Liver (tissue), 9 donors: Measurements from ENCODE around the gene SEMA4D. TPM values are rescaled to one million over a fixed set of nuclear protein-coding genes. Genes with fewer than 3 reads are reported as not detected.

Experiments
- DNase-seq: peaks from one replicate; pipeline ENCODE4 v3.0.0-alpha.2; 2017; ENCODE audit warnings: low spot score
- H3K27ac ChIP-seq, 2 donors: one replicate each; pipeline ENCODE4 v1.7.0; 2013; ENCODE audit warnings: inconsistent platforms in 2 of 2, low read length in 2 of 2, control low read depth in 1 of 2, low read depth in 1 of 2, mild to moderate bottlenecking in 1 of 2
- H3K27me3 ChIP-seq, 4 donors: one replicate each; pipeline versions ENCODE4 v1.6.1 to v1.7.0; 2013; ENCODE audit warnings: low read length in 3 of 4, inconsistent platforms in 1 of 4, mild to moderate bottlenecking in 1 of 4, moderate library complexity in 1 of 4; ENCODE audit not compliant: control insufficient read depth in 4 of 4, insufficient read depth in 4 of 4
- H3K36me3 ChIP-seq, 4 donors: one replicate each; pipeline versions ENCODE4 v1.6.1 to v1.7.0; 2013; ENCODE audit warnings: low read length in 3 of 4, mild to moderate bottlenecking in 3 of 4, low read depth in 1 of 4, moderate library complexity in 1 of 4; ENCODE audit not compliant: control insufficient read depth in 4 of 4, insufficient read depth in 3 of 4
- H3K4me1 ChIP-seq, 4 donors: one replicate each; pipeline versions ENCODE4 v1.6.1 to v1.7.0; 2013; ENCODE audit warnings: low read length in 3 of 4, mild to moderate bottlenecking in 3 of 4, moderate library complexity in 1 of 4; ENCODE audit not compliant: control insufficient read depth in 4 of 4, insufficient read depth in 4 of 4
- H3K4me3 ChIP-seq, 3 donors: one replicate each; pipeline versions ENCODE4 v1.6.1 to v1.7.0; 2013; ENCODE audit warnings: low read length in 3 of 3, control low read depth in 1 of 3, low read depth in 1 of 3, mild to moderate bottlenecking in 1 of 3
- H3K9ac ChIP-seq, 2 donors: one replicate each; pipeline ENCODE4 v1.7.0; 2013; ENCODE audit warnings: low read length in 2 of 2, mild to moderate bottlenecking in 2 of 2, moderate library complexity in 2 of 2, control low read depth in 1 of 2, low read depth in 1 of 2
- H3K9me3 ChIP-seq, 4 donors: one replicate each; pipeline versions ENCODE4 v1.6.1 to v1.7.0; 2013; ENCODE audit warnings: low read length in 3 of 4; ENCODE audit not compliant: control insufficient read depth in 4 of 4
- ATF3 ChIP-seq: IDR thresholded peaks from 2 replicates; pipeline ENCODE4 v1.6.1; 2016; ENCODE audit warnings: antibody characterized with exemption
- EGR1 ChIP-seq, 2 donors: IDR thresholded peaks; 2 replicates each; pipeline ENCODE4 v1.6.1; 2016 to 2018; ENCODE audit warnings: antibody characterized with exemption in 2 of 2, low read depth in 2 of 2
- FOXA2 ChIP-seq: IDR thresholded peaks from 2 replicates; pipeline ENCODE4 v1.6.1; 2016; ENCODE audit warnings: antibody characterized with exemption
- GABPA ChIP-seq, 2 donors: IDR thresholded peaks in 1 of 2; conservative IDR thresholded peaks in 1 of 2; 2 replicates each; pipeline ENCODE4 v1.6.1; 2016; ENCODE audit warnings: antibody characterized with exemption in 2 of 2, mild to moderate bottlenecking in 1 of 2, moderate library complexity in 1 of 2
- HNF4G ChIP-seq: IDR thresholded peaks from 2 replicates; pipeline ENCODE4 v1.6.1; 2016; ENCODE audit warnings: antibody characterized with exemption
- JUND ChIP-seq, 2 donors: IDR thresholded peaks; 2 replicates each; pipeline ENCODE4 v1.6.1; 2016; ENCODE audit warnings: antibody characterized with exemption in 2 of 2
- MAX ChIP-seq: IDR thresholded peaks from 2 replicates; pipeline ENCODE4 v1.6.1; 2016; ENCODE audit warnings: antibody characterized with exemption
- NR2F2 ChIP-seq: IDR thresholded peaks from 2 replicates; pipeline ENCODE4 v1.6.1; 2016; ENCODE audit warnings: antibody characterized with exemption
- SP1 ChIP-seq: IDR thresholded peaks from 2 replicates; pipeline ENCODE4 v1.6.1; 2018; ENCODE audit warnings: antibody characterized with exemption, mild to moderate bottlenecking
- YY1 ChIP-seq: IDR thresholded peaks from 2 replicates; pipeline ENCODE4 v1.6.1; 2016; ENCODE audit warnings: antibody characterized with exemption, mild to moderate bottlenecking
- WGBS: extraction: QIAGEN DNeasy Blood & Tissue Kit; methylation state at CpG from one replicate; pipeline ENCODE4 v1.1.7; 2013; 5-methylcytosine and 5-hydroxymethylcytosine counted together
- polyA plus RNA-seq, 2 donors: library from polyadenylated mRNA; stranded (reverse) in 1 of 2; unstranded in 1 of 2; fragments of 200-250 nt in 1 of 2; fragments of >200 nt in 1 of 2; fragmentation: Nextera tagmentation in 1 of 2; extraction: Ambion mirVana in 1 of 2; gene quantifications; one replicate each; pipeline versions ENCODE4 v1.2.1 to v1.2.3, GENCODE V29; 2013 to 2015
- total RNA-seq, 2 donors: library from RNA; depleted of rRNA; stranded (reverse); fragments of >200 nt; gene quantifications; one replicate each; pipeline ENCODE4 v1.2.3, GENCODE V29; 2014
- TF ChIP-seq, protein P1 (sequence below): fragments of 150-350 bp; IDR thresholded peaks from 2 replicates; pipeline ENCODE4 v1.5.1; 2017; ENCODE audit warnings: improper control_type of control experiment, low read depth, low read length; ENCODE audit not compliant: missing input control
- TF ChIP-seq, protein P2 (sequence below): IDR thresholded peaks from 2 replicates; pipeline ENCODE4 v1.6.1; 2016; ENCODE audit warnings: antibody characterized with exemption, mild to moderate bottlenecking
- donor health status: healthy.
- donor health status: healthy.
- donor health status: healthy.
- donor health status: healthy.
- donor health status: healthy.

SEMA4D gene
- total and polyA plus RNA-seq, 4 donors: 1.4 to 12.0 (median 4.1) TPM

DNA sequence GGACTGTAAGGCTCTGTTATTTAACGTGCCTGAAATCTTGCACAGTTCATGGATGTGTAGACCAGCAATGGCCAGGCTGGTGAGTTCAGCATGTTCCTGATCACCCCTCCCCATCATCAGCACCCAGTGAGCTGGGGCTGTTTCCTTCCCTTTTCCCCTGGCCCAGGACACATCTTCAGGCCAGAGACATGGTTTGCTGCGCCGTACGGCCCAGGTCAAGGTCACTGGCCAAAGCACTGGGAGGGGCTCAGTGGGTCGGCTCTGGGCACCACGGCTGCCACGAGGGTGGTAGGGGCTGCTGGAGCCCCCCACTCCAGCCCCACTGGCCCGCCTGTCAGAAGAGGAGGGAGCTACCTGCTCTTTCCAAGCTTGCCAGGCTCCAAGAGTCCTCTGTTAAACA lies 55.9 kb downstream of the SEMA4D start:
- no peak overlapping the region for H3K27ac ChIP-seq
- TF ChIP-seq HNF4G (no peak), NR2F2 (no peak), GABPA (IDR thresholded peaks at IDR 0.05 in 1 of 2, conservative IDR thresholded peaks at IDR 0.05 in 1 of 2) (no peak), YY1 (no peak), FOXA2 (no peak), MAX (no peak), ATF3 (no peak), SP1 (no peak)
- TF ChIP-seq, protein P1, sequence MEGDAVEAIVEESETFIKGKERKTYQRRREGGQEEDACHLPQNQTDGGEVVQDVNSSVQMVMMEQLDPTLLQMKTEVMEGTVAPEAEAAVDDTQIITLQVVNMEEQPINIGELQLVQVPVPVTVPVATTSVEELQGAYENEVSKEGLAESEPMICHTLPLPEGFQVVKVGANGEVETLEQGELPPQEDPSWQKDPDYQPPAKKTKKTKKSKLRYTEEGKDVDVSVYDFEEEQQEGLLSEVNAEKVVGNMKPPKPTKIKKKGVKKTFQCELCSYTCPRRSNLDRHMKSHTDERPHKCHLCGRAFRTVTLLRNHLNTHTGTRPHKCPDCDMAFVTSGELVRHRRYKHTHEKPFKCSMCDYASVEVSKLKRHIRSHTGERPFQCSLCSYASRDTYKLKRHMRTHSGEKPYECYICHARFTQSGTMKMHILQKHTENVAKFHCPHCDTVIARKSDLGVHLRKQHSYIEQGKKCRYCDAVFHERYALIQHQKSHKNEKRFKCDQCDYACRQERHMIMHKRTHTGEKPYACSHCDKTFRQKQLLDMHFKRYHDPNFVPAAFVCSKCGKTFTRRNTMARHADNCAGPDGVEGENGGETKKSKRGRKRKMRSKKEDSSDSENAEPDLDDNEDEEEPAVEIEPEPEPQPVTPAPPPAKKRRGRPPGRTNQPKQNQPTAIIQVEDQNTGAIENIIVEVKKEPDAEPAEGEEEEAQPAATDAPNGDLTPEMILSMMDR: no peak
- TF ChIP-seq, protein P2, sequence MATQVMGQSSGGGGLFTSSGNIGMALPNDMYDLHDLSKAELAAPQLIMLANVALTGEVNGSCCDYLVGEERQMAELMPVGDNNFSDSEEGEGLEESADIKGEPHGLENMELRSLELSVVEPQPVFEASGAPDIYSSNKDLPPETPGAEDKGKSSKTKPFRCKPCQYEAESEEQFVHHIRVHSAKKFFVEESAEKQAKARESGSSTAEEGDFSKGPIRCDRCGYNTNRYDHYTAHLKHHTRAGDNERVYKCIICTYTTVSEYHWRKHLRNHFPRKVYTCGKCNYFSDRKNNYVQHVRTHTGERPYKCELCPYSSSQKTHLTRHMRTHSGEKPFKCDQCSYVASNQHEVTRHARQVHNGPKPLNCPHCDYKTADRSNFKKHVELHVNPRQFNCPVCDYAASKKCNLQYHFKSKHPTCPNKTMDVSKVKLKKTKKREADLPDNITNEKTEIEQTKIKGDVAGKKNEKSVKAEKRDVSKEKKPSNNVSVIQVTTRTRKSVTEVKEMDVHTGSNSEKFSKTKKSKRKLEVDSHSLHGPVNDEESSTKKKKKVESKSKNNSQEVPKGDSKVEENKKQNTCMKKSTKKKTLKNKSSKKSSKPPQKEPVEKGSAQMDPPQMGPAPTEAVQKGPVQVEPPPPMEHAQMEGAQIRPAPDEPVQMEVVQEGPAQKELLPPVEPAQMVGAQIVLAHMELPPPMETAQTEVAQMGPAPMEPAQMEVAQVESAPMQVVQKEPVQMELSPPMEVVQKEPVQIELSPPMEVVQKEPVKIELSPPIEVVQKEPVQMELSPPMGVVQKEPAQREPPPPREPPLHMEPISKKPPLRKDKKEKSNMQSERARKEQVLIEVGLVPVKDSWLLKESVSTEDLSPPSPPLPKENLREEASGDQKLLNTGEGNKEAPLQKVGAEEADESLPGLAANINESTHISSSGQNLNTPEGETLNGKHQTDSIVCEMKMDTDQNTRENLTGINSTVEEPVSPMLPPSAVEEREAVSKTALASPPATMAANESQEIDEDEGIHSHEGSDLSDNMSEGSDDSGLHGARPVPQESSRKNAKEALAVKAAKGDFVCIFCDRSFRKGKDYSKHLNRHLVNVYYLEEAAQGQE: no peak
- H3K9ac ChIP-seq: no peak overlapping the region
- no peaks in the 10 kb centered on the region for H3K27me3 ChIP-seq
- H3K36me3 ChIP-seq: no peaks in the 10 kb centered on the region
- DNase-seq: no peak
- 84% methylated on average over 8 of the region's 8 CpGs for WGBS
- H3K9me3 ChIP-seq: no peaks in the 10 kb centered on the region
- H3K4me3 ChIP-seq: no peak overlapping the region
- peaks cover 0 to 18% (median 8%) of the 10 kb centered on the region in 4 donors for H3K4me1 ChIP-seq

DNA sequence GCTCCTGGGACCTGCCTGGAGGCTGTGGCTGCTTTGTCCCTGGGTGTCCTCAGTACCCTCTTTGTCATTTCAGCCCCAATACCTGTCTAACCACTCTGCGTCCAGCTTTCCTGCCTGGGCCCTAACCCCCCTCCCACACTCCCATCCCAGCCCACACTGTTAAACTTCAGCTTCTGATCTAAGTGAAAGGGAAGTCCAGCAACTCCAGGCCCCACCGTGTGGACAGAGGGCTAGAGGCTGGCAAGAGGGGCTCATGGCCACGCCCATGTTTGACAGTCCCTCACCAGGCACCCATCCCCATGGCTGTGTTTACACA lies 56.3 kb downstream of the SEMA4D start:
- H3K36me3 ChIP-seq: no peaks in the 10 kb centered on the region
- TF ChIP-seq MAX (no peak), EGR1 (IDR thresholded peaks at IDR 0.05; ENCODE audit: low read depth in 2 of 2) (no peak), YY1 (no peak), JUND (IDR thresholded peaks at IDR 0.05) (no peak), NR2F2 (no peak), GABPA (IDR thresholded peaks at IDR 0.05 in 1 of 2, conservative IDR thresholded peaks at IDR 0.05 in 1 of 2) (no peak), ATF3 (no peak)
- TF ChIP-seq, protein P2: no peak
- TF ChIP-seq, protein P1: no peak
- no peak overlapping the region for H3K4me3 ChIP-seq
- no peaks in the 10 kb centered on the region for H3K27me3 ChIP-seq
- no peaks in the 10 kb centered on the region for H3K9me3 ChIP-seq
- H3K9ac ChIP-seq: no peak overlapping the region
- peaks cover 0 to 20% (median 11%) of the 10 kb centered on the region in 4 donors for H3K4me1 ChIP-seq
- no peak for DNase-seq
- H3K27ac ChIP-seq: no peak overlapping the region
- 80% methylated on average over 3 of the region's 3 CpGs for WGBS
